ENCODE data around the gene STS. TPM values are rescaled to one million over a fixed set of nuclear protein-coding genes. Genes with fewer than 3 reads are reported as not detected.

The STS gene
- total and polyA plus RNA-seq, 5 donors from 2014 or later, result 0.54 to 1.6 (median 1.3) TPM

DNA sequence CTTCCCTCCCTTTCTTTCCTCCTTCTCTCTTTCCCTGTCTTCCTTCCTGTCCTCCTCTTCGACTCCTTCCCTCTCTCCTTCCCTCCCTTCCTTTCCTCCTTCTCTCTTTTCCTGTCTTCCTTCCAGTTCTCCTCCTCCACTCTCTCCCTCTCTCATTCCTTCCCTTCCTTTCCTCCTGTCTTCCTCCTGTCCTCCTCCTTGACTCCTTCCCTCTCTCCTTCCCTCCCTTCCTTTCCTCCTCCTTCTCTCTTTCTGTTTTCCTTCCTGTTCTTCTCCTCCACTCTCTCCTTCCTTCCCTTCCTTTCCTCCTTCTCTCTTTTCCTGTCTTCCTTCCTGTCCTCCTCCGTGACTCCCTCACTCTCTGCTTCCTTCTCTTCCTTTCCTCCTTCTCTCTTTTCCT is 5.7 kb downstream of the STS start:
- Histone ChIP-seq H3K27ac (ENCODE audit: insufficient read depth, low read length, poor library complexity, severe bottlenecking) (no peak overlapping the region), H3K27me3 (ENCODE audit: control insufficient read depth, insufficient read depth, low read length) (no peaks in the 10 kb centered on the region), H3K36me3 (ENCODE audit: control insufficient read depth, insufficient read depth, low read length) (no peaks in the 10 kb centered on the region), H3K9me3 (ENCODE audit: control insufficient read depth in 2 of 2, low read length in 2 of 2) (no peaks in the 10 kb centered on the region), H3K4me1 (ENCODE audit: control insufficient read depth, insufficient read depth, low read length, poor library complexity, severe bottlenecking) (no peaks in the 10 kb centered on the region), H3K4me3 (ENCODE audit: low read depth, low read length) (no peak overlapping the region)
- Mint-ChIP-seq H3K4me3 (no peak overlapping the region), H3K36me3 (no peaks in the 10 kb centered on the region), H3K27ac (no peak overlapping the region), H3K9me3 (peaks cover 0 to 3% (median 0%) of the 10 kb centered on the region in 7 donors), H3K4me1 (peaks cover 0 to 6% (median 0%) of the 10 kb centered on the region in 4 donors), H3K27me3 (no peaks in the 10 kb centered on the region)
- ATAC-seq (ENCODE audit: low read depth in 2 of 2), result no peak
- DNase-seq, result no peak

DNA sequence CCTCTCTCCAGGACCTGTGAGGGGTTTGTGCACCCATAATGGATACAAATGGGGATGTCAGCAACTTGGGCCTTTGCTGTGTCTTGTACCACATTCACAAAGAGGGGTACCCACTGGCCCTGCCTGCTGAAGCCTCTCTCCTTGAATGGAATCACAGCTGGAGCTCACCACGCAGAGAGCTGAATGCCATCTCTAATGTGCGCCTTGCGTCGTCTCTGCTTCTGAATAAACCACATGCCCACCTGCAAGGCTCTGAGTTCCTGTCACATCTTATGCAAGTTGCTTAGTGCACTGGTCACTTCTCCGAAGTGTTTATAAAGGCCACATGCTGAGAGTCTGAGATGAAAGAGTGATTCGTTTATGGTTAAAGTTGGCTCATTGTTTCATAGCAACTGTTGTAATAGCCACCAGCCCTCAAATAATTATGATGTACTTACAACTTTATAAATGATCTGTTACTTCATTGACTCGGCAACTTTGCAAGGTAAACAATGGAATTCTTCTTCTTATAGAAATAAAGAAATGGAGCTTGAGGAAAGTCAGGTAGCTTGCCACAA is 6.6 kb downstream of the STS start:
- ATAC-seq (ENCODE audit: low read depth in 2 of 2), result no peak
- H3K27me3 Mint-ChIP-seq, result no peaks in the 10 kb centered on the region
- Histone ChIP-seq H3K4me1 (ENCODE audit: control insufficient read depth, insufficient read depth, low read length, poor library complexity, severe bottlenecking) (no peaks in the 10 kb centered on the region), H3K27me3 (ENCODE audit: control insufficient read depth, insufficient read depth, low read length) (no peaks in the 10 kb centered on the region), H3K4me3 (ENCODE audit: low read depth, low read length) (no peak overlapping the region), H3K36me3 (ENCODE audit: control insufficient read depth, insufficient read depth, low read length) (no peaks in the 10 kb centered on the region), H3K9me3 (ENCODE audit: control insufficient read depth in 2 of 2, low read length in 2 of 2) (no peaks in the 10 kb centered on the region), H3K27ac (ENCODE audit: insufficient read depth, low read length, poor library complexity, severe bottlenecking) (no peak overlapping the region)
- H3K36me3 Mint-ChIP-seq, result no peaks in the 10 kb centered on the region
- H3K27ac Mint-ChIP-seq, result no peak overlapping the region
- peak overlapping the region in 1 of 4 donors; percentile 36 for H3K4me3 Mint-ChIP-seq
- peaks cover 0 to 3% (median 0%) of the 10 kb centered on the region in 7 donors for H3K9me3 Mint-ChIP-seq
- H3K4me1 Mint-ChIP-seq, result no peaks in the 10 kb centered on the region
- DNase-seq, result no peak

DNA sequence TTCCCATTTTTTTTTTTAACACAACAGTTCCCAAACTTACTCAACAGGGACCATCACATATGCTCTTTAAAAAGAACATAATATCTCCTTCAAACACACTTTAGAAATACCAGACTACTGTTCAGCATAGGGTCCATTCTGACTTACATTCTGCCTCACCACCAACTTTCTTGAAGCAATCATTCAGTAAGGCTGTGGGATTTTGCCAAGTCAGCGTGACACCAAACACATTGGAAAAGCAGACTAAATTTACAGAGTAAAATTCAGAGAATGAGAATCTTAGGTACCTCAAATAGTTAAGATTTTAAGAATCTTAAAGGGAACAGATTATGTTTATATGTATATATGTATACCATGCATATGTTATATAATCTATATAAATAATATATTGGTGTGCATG is 7.7 kb downstream of the STS start:
- no peak overlapping the region for H3K27ac Mint-ChIP-seq
- no peaks in the 10 kb centered on the region for H3K27me3 Mint-ChIP-seq
- no peaks in the 10 kb centered on the region for H3K27me3 ChIP-seq (ENCODE audit: control insufficient read depth, insufficient read depth, low read length)
- H3K27ac ChIP-seq (ENCODE audit: insufficient read depth, low read length, poor library complexity, severe bottlenecking), result no peak overlapping the region
- H3K9me3 ChIP-seq (ENCODE audit: control insufficient read depth in 2 of 2, low read length in 2 of 2), result no peaks in the 10 kb centered on the region
- H3K36me3 Mint-ChIP-seq, result no peaks in the 10 kb centered on the region
- H3K4me3 Mint-ChIP-seq, result no peak overlapping the region
- H3K4me1 Mint-ChIP-seq, result peaks cover 0 to 4% (median 0%) of the 10 kb centered on the region in 4 donors
- no peak overlapping the region for H3K4me3 ChIP-seq (ENCODE audit: low read depth, low read length)
- no peak for ATAC-seq (ENCODE audit: low read depth in 2 of 2)
- H3K4me1 ChIP-seq (ENCODE audit: control insufficient read depth, insufficient read depth, low read length, poor library complexity, severe bottlenecking), result no peaks in the 10 kb centered on the region
- no peaks in the 10 kb centered on the region for H3K36me3 ChIP-seq (ENCODE audit: control insufficient read depth, insufficient read depth, low read length)
- H3K9me3 Mint-ChIP-seq, result peaks cover 0 to 3% (median 0%) of the 10 kb centered on the region in 7 donors
- DNase-seq, result no peak

DNA sequence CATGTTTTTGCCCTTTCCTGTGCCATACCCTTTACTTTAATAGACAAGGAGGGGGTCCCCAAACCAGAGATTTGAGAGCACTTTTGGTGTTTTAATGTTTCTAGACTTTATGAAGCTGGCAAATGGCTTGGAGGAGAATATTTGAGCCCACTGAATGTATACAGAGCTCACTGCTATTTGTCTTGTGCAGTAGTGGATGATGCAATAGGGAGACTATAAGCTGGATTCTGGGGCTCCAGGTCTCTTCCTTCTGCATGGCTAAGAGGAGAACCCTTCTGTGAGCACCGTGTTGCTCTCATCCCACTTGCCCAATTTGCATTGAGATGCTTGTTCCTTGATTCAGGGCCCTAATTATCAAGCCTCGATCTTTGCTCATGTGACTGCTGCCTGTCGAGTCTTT is 9.4 kb downstream of the STS start:
- Mint-ChIP-seq H3K4me1 (peaks cover 0 to 7% (median 0%) of the 10 kb centered on the region in 4 donors), H3K36me3 (no peaks in the 10 kb centered on the region), H3K27ac (no peak overlapping the region), H3K9me3 (peaks cover 0 to 3% (median 0%) of the 10 kb centered on the region in 7 donors), H3K27me3 (no peaks in the 10 kb centered on the region), H3K4me3 (no peak overlapping the region)
- H3K9me3 ChIP-seq (ENCODE audit: control insufficient read depth in 2 of 2, low read length in 2 of 2), result no peaks in the 10 kb centered on the region
- H3K4me3 ChIP-seq (ENCODE audit: low read depth, low read length), result no peak overlapping the region
- H3K4me1 ChIP-seq (ENCODE audit: control insufficient read depth, insufficient read depth, low read length, poor library complexity, severe bottlenecking), result no peaks in the 10 kb centered on the region
- no peaks in the 10 kb centered on the region for H3K36me3 ChIP-seq (ENCODE audit: control insufficient read depth, insufficient read depth, low read length)
- H3K27me3 ChIP-seq (ENCODE audit: control insufficient read depth, insufficient read depth, low read length), result no peaks in the 10 kb centered on the region
- ATAC-seq (ENCODE audit: low read depth in 2 of 2), result no peak
- DNase-seq, result no peak
- H3K27ac ChIP-seq (ENCODE audit: insufficient read depth, low read length, poor library complexity, severe bottlenecking), result no peak overlapping the region

DNA sequence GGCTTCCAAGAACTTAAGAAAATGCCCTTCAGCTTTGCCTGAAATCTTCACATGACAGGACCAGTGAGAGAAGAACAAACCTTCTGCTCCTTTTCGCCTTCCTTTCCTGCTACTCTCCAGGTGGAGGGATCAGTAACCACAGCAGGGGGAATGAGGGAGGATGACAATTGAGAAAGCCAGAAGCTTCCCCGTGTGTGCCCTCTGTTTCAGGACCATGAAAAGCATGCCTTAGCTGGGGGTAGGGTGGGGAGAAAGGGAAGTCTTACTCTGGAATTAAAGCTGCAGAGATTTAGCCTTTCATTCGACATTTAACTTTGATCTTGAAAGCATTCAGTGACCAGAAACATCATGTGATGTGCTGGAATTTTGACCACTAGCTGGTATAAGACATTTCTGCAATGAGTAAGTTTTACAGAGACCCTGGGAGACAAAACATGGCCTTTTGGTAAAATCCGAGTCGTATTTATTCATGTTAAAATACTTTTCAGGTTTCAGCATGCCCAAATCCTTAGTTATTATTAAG is 11.0 kb downstream of the STS start:
- H3K36me3 Mint-ChIP-seq, result no peaks in the 10 kb centered on the region
- peaks cover 0 to 3% (median 0%) of the 10 kb centered on the region in 7 donors for H3K9me3 Mint-ChIP-seq
- H3K27ac ChIP-seq (ENCODE audit: insufficient read depth, low read length, poor library complexity, severe bottlenecking), result no peak overlapping the region
- no peak overlapping the region for H3K27ac Mint-ChIP-seq
- no peaks in the 10 kb centered on the region for H3K9me3 ChIP-seq (ENCODE audit: control insufficient read depth in 2 of 2, low read length in 2 of 2)
- H3K36me3 ChIP-seq (ENCODE audit: control insufficient read depth, insufficient read depth, low read length), result no peaks in the 10 kb centered on the region
- no peaks in the 10 kb centered on the region for H3K27me3 ChIP-seq (ENCODE audit: control insufficient read depth, insufficient read depth, low read length)
- no peak overlapping the region for H3K4me3 Mint-ChIP-seq
- H3K27me3 Mint-ChIP-seq, result no peaks in the 10 kb centered on the region
- ATAC-seq (ENCODE audit: low read depth in 2 of 2), result no peak
- H3K4me1 Mint-ChIP-seq, result peaks cover 0 to 7% (median 0%) of the 10 kb centered on the region in 4 donors
- DNase-seq, result no peak
- no peaks in the 10 kb centered on the region for H3K4me1 ChIP-seq (ENCODE audit: control insufficient read depth, insufficient read depth, low read length, poor library complexity, severe bottlenecking)
- H3K4me3 ChIP-seq (ENCODE audit: low read depth, low read length), result no peak overlapping the region

DNA sequence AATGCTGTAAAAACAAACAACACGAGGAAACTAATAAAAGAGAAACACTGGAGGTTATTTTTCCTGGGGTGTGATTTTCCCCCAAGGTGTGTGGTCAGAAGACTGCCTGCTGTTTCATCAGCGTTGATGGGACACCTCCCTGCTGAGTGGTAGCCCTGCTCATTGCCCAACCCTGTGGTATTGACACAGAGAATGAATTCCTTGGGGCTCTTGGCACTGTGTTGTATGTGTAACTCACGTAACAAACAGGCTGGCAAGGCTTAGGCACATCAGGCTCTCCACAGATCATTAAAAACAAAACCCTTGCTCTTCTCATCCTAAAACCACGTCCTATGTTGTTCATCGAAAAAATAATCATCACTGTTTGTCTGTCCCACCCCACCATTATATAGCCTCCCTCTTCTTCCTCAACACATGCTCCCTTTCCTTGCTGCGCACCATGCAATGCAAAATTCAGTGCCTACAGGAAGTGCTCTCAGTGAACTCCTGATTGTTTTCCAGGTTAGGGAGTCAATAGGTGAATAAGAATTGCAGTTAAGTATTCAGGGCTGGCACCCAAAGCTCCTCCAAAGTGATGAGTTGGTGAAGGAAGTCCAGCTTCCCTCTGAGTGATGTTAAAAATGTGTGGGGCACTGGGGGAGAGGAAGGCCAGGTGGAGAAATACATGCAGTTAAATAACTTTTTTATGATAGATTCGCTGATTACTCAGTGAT is 11.8 kb downstream of the STS start:
- H3K4me1 Mint-ChIP-seq, result peaks cover 0 to 7% (median 0%) of the 10 kb centered on the region in 4 donors
- Histone ChIP-seq H3K27ac (ENCODE audit: insufficient read depth, low read length, poor library complexity, severe bottlenecking) (no peak overlapping the region), H3K27me3 (ENCODE audit: control insufficient read depth, insufficient read depth, low read length) (no peaks in the 10 kb centered on the region), H3K36me3 (ENCODE audit: control insufficient read depth, insufficient read depth, low read length) (no peaks in the 10 kb centered on the region), H3K4me3 (ENCODE audit: low read depth, low read length) (no peak overlapping the region), H3K4me1 (ENCODE audit: control insufficient read depth, insufficient read depth, low read length, poor library complexity, severe bottlenecking) (no peaks in the 10 kb centered on the region), H3K9me3 (ENCODE audit: control insufficient read depth in 2 of 2, low read length in 2 of 2) (no peaks in the 10 kb centered on the region)
- no peaks in the 10 kb centered on the region for H3K27me3 Mint-ChIP-seq
- no peak overlapping the region for H3K4me3 Mint-ChIP-seq
- H3K27ac Mint-ChIP-seq, result peak overlapping the region in 1 of 3 donors; percentile 20
- ATAC-seq (ENCODE audit: low read depth in 2 of 2), result no peak
- no peaks in the 10 kb centered on the region for H3K36me3 Mint-ChIP-seq
- no peak for DNase-seq
- H3K9me3 Mint-ChIP-seq, result peaks cover 0 to 3% (median 0%) of the 10 kb centered on the region in 7 donors

DNA sequence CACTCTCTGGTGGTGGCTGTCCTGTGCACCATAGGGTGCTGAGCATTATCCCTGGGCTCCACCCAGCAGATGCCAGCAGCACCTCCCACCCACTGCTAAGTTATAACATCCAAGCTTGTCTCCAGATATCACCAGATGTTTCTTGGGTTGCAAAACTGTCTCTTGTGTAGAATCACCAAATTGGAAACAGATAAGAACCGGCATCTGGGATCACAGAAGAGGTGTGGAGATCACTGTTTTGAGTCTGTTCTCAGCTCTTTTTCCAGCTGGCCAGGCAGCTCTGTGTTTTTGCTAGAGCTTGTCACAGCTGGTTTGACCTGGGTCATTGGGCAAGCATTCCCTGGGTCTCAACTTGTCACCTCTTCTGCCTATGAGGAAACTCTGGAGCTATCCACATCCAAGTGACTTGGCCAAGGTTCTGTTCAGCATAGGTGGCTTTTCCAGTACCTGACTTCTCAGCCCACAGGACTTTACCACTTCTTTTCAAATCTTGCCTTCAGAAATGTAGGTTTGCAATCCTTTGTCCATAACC is 15.7 kb downstream of the STS start:
- no peak overlapping the region for H3K27ac ChIP-seq (ENCODE audit: insufficient read depth, low read length, poor library complexity, severe bottlenecking)
- no peak overlapping the region for H3K4me3 ChIP-seq (ENCODE audit: low read depth, low read length)
- H3K36me3 ChIP-seq (ENCODE audit: control insufficient read depth, insufficient read depth, low read length), result no peaks in the 10 kb centered on the region
- peaks cover 0 to 7% (median 0%) of the 10 kb centered on the region in 4 donors for H3K4me1 Mint-ChIP-seq
- H3K9me3 ChIP-seq (ENCODE audit: control insufficient read depth in 2 of 2, low read length in 2 of 2), result no peaks in the 10 kb centered on the region
- no peak for ATAC-seq (ENCODE audit: low read depth in 2 of 2)
- DNase-seq, result no peak
- H3K27me3 Mint-ChIP-seq, result no peaks in the 10 kb centered on the region
- no peak overlapping the region for H3K4me3 Mint-ChIP-seq
- H3K27me3 ChIP-seq (ENCODE audit: control insufficient read depth, insufficient read depth, low read length), result no peaks in the 10 kb centered on the region
- H3K4me1 ChIP-seq (ENCODE audit: control insufficient read depth, insufficient read depth, low read length, poor library complexity, severe bottlenecking), result no peaks in the 10 kb centered on the region
- no peaks in the 10 kb centered on the region for H3K9me3 Mint-ChIP-seq
- H3K36me3 Mint-ChIP-seq, result no peaks in the 10 kb centered on the region
- no peak overlapping the region for H3K27ac Mint-ChIP-seq
